Omental fat pad (tissue), 4 donors: ENCODE measurements around the gene SERPING1. TPM values are rescaled to one million over a fixed set of nuclear protein-coding genes. Genes with fewer than 3 reads are reported as not detected.
"Not testable (repeated sequence)": the region's sequence is repeated elsewhere in the genome, so short reads cannot be mapped to it uniquely, and the experiment has no call there.

Source experiments
- ATAC-seq: fragments of 150-250 bp; one replicate; pipeline ENCODE4 v1.9.1; 2016; ENCODE audit warnings: mild to moderate bottlenecking, moderate library complexity; ENCODE audit not compliant: low FRiP score
- DNase-seq: peaks from one replicate; pipeline ENCODE4 v3.0.0-alpha.2; 2019; ENCODE audit warnings: low spot score
- total RNA-seq, 4 donors: library from RNA; depleted of rRNA; stranded (reverse); fragments of >200 nt; gene quantifications; one replicate each; pipeline ENCODE4 v1.1.0, GENCODE V29; 2016
- TF ChIP-seq, protein P1 (sequence below), 3 donors: fragments of 450-650 bp; IDR thresholded peaks; one replicate each; pipeline ENCODE4 v1.5.1; 2016 to 2017; ENCODE audit warnings: antibody characterized with exemption in 3 of 3, mild to moderate bottlenecking in 3 of 3, moderate library complexity in 2 of 3

The SERPING1 gene
- total RNA-seq, 4 donors from 2014 or later: 500 to 1,674 (median 892) TPM

- ATAC-seq (no peak), DNase-seq (no peak)
- TF ChIP-seq, protein P1, sequence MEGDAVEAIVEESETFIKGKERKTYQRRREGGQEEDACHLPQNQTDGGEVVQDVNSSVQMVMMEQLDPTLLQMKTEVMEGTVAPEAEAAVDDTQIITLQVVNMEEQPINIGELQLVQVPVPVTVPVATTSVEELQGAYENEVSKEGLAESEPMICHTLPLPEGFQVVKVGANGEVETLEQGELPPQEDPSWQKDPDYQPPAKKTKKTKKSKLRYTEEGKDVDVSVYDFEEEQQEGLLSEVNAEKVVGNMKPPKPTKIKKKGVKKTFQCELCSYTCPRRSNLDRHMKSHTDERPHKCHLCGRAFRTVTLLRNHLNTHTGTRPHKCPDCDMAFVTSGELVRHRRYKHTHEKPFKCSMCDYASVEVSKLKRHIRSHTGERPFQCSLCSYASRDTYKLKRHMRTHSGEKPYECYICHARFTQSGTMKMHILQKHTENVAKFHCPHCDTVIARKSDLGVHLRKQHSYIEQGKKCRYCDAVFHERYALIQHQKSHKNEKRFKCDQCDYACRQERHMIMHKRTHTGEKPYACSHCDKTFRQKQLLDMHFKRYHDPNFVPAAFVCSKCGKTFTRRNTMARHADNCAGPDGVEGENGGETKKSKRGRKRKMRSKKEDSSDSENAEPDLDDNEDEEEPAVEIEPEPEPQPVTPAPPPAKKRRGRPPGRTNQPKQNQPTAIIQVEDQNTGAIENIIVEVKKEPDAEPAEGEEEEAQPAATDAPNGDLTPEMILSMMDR (IDR thresholded peaks at IDR 0.05): no peak
These were observed 53.9 kb downstream of the SERPING1 start for GRCh38 chr11:57651408-57651807.

- ATAC-seq, DNase-seq: not testable (repeated sequence)
These were observed 54.7 kb downstream of the SERPING1 start for GRCh38 chr11:57652230-57652629.

GRCh38 chr11:57652662-57653061 lies 55.2 kb downstream of the SERPING1 start:
- ATAC-seq (no peak), DNase-seq (no peak)
- TF ChIP-seq, protein P1 (IDR thresholded peaks at IDR 0.05): no peak

DNA sequence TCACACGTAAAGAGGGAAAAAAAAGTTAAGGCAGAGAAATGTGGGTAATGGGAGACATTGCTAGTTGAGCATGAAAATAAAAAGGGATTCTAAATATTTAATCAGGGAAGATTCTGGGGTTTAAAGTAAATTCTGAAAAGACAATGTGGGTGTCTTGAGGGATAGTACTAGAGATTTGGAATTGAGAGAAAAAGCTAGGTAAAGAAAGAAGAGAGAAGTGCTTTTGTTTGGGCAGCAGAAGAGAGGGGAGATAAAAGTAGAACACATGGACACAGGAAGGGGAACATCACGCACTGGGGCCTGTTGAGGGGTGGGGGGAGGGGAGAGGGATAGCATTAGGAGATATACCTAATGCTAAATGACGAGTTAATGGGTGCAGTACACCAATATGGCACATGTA lies 55.7 kb downstream of the SERPING1 start:
- TF ChIP-seq, protein P1 (IDR thresholded peaks at IDR 0.05): no peak
- ATAC-seq (no peak), DNase-seq (no peak)

- DNase-seq (no peak), ATAC-seq (no peak)
- TF ChIP-seq, protein P1 (IDR thresholded peaks at IDR 0.05): no peak
These were observed 59.4 kb downstream of the SERPING1 start for GRCh38 chr11:57656885-57657193.

- peak; percentile 100 for ATAC-seq
- TF ChIP-seq, protein P1 (IDR thresholded peaks at IDR 0.05): no peak
- DNase-seq: peak; percentile 98
These were observed 59.9 kb downstream of the SERPING1 start, which contains the start of gene CLP1 for GRCh38 chr11:57657194-57658022. CLP1 (plus strand) TSS chr11:57657762; CDS start chr11:57659477, 1,715 bp downstream.

DNA sequence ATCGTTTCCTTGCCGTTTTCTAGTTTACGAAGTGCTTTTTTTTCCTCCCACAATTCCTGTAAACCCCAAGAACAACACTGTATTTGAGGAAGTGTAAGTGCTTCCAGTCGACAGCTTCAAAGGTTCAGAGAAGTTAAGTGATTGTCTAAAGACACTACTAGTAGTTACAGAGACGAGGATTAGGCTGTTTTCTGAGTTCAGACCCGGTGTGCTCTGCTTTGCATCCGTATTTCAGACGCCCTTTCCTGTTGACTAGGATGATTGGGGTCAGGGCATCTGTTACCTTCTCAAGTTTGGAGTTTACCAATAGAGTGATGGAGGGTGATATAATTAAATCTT lies 60.5 kb downstream of the SERPING1 start:
- DNase-seq (no peak), ATAC-seq (no peak)
- TF ChIP-seq, protein P1 (IDR thresholded peaks at IDR 0.05): no peak
